IPS-20b (cell line): ENCODE results near the gene FMN1.

Source experiments
- H3K27ac ChIP-seq: one replicate; pipeline ENCODE4 v1.5.1; 2013; ENCODE audit warnings: low read length
- H3K27me3 ChIP-seq: 2 replicates; pipeline ENCODE4 v1.6.1; 2013; ENCODE audit warnings: mild to moderate bottlenecking, low read length, inconsistent platforms; ENCODE audit not compliant: insufficient read depth
- H3K36me3 ChIP-seq: 2 replicates; pipeline ENCODE4 v1.6.1; 2013; ENCODE audit warnings: low read depth, mild to moderate bottlenecking, inconsistent platforms, low read length, moderate library complexity; ENCODE audit not compliant: insufficient read depth
- H3K4me1 ChIP-seq: 2 replicates; pipeline ENCODE4 v1.6.1; 2013; ENCODE audit warnings: mild to moderate bottlenecking, control low read depth, inconsistent platforms, low read length, moderate library complexity; ENCODE audit not compliant: insufficient read depth
- H3K4me3 ChIP-seq: 2 replicates; pipeline ENCODE4 v1.5.1; 2013; ENCODE audit warnings: mild to moderate bottlenecking, low read length, inconsistent platforms
- H3K9ac ChIP-seq: 2 replicates; pipeline ENCODE4 v1.6.1; 2013; ENCODE audit warnings: low read depth, mild to moderate bottlenecking, inconsistent platforms, low read length, moderate library complexity
- H3K9me3 ChIP-seq: 2 replicates; pipeline ENCODE4 v1.6.1; 2013; ENCODE audit warnings: mild to moderate bottlenecking, low read depth, low read length, inconsistent platforms; ENCODE audit not compliant: insufficient read depth

The FMN1 gene

DNA sequence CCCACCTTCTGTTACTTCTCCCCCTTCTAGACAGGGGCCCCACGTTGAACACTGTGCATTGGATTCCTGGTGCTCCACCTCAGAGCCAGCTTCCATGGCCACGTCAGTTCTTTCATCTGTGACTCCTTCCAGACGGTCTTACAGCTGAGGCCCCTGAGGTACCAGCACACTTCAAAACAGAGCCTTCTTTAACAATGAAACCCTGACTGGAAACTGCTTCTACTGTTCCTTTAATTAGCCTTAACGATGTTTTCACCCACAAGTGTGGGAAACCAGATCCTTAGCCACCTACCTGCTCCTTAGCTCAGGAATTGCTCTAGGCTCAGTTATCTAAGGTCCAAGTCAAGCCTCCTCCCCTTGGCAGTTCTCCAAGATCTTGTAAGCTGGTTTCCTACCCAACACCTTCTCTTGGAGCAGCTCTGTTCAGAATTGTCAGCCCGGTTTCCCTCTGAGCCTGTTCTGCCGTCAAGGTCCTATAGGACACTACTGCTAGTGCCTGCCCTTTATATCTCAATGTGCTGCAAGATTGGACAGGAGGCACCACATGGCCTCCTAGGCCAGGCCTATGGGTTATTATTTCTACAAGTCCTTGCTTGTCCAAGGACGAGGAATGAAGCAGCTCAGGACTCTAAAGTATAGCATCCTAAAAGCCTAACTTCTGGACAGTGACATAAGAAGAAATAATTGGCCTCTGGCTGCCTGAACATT, 80.7 kb downstream of the FMN1 start:
- H3K4me1 ChIP-seq, result peaks cover 11% of the 10 kb centered on the region; the same call in 1 of the 2 replicates
- H3K27ac ChIP-seq, result no peak overlapping the region
- H3K27me3 ChIP-seq, result no peaks in the 10 kb centered on the region
- H3K36me3 ChIP-seq, result no peaks in the 10 kb centered on the region
- no peaks in the 10 kb centered on the region for H3K9me3 ChIP-seq
- no peak overlapping the region for H3K9ac ChIP-seq
- no peak overlapping the region for H3K4me3 ChIP-seq

DNA sequence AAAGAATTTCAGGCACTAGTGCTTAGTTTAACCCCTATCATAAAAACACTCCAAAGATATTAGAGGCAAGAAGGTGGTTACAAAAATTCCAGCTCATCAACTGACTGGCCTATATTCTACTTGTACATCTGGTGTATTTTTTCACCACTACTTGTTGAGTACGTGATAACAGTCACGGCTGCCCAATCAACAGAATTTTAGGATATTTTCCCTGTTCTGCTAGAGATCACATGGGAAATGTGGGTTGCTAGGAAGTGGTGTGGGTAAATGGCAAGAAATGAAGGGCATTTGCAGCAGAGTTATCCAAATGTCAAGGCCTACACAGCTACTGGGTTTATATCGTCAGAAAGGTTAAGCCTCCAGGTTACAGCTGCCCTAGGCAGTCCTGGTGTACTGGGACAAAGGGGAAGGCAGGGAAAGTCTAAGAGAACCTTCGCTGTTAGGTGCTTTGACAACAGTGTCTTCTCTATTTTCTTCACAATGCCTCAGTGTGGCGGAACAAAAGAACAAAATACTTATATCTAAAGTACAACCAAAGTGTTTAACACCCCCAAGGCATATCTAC, 81.9 kb downstream of the FMN1 start:
- H3K9ac ChIP-seq, result no peak overlapping the region
- no peak overlapping the region for H3K27ac ChIP-seq

DNA sequence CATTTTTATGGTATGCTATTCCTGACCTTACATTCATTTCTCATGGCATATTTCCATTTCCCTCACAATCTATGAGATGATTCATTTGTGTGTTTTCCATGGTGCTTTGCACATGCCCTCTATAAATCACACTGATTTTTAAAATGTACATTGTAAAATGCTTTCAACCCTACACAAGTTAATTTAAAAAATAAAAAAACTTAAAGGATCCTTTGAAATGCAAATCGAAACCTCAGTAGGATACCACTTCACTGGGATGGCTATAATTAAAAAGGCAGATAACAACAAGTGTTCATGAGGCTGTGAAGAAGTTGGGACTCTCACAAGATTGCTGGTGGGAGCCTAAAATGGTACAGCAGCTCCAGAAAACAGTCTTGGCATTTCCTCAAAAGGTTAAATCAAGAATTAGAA, 83.5 kb downstream of the FMN1 start:
- Histone ChIP-seq H3K27me3 (no peaks in the 10 kb centered on the region), H3K4me1 (peaks cover 11% of the 10 kb centered on the region; the same call in 1 of the 2 replicates), H3K27ac (no peak overlapping the region), H3K9me3 (no peaks in the 10 kb centered on the region), H3K36me3 (no peaks in the 10 kb centered on the region), H3K4me3 (no peak overlapping the region), H3K9ac (no peak overlapping the region)

More for the DNA sequence above, 81.9 kb downstream of the FMN1 start:
- Histone ChIP-seq H3K4me3 (no peak overlapping the region), H3K27me3 (no peaks in the 10 kb centered on the region), H3K36me3 (no peaks in the 10 kb centered on the region), H3K9me3 (no peaks in the 10 kb centered on the region), H3K4me1 (peaks cover 11% of the 10 kb centered on the region; the same call in 1 of the 2 replicates)

DNA sequence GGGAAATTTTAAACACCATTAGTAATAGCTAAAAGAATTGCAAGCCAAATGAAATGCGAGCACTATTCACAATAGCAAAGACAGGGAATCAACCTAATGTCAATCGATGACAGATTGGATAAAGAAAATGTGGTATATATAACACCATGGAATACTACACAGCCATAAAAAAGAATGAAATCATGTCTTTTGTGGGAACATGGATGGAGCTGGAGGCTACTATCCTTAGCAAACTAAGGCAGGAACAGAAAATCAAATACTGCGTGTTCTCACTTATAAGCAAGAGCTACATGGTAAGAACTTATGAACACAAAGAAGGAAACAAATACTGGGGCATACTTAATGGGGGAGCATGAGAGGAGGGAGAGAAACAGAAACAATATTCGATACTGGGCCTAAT, 85.2 kb downstream of the FMN1 start:
- Histone ChIP-seq H3K9ac (no peak overlapping the region), H3K27ac (no peak overlapping the region), H3K27me3 (no peaks in the 10 kb centered on the region), H3K36me3 (no peaks in the 10 kb centered on the region), H3K9me3 (no peaks in the 10 kb centered on the region), H3K4me3 (no peak overlapping the region), H3K4me1 (peaks cover 11% of the 10 kb centered on the region; the same call in 1 of the 2 replicates)

- Histone ChIP-seq H3K27me3 (no peaks in the 10 kb centered on the region), H3K4me1 (peaks cover 11% of the 10 kb centered on the region; the same call in 1 of the 2 replicates), H3K4me3 (no peak overlapping the region), H3K9ac (no peak overlapping the region), H3K36me3 (no peaks in the 10 kb centered on the region), H3K9me3 (no peaks in the 10 kb centered on the region), H3K27ac (no peak overlapping the region)
Observed at GRCh38 chr15:33108518-33108917, 86.0 kb downstream of the FMN1 start.

DNA sequence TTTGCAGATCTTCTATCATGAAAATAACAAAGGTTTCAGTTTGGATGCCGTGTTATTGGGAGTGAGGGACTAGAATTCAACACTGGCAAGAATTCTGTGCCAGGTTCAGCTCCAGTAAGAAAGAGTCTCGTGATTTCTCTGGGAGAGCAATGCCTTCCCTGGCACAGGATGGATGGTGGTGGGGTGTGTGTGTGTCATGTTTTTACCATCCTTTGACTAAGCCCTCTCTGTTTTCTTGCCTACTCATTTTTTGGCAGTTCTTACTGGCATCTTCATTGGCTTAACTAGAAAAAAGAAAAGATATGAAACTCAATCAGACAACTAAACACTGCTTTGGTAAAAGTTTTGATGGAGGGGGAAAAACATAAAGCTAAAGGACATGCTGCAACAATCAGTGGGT, 86.6 kb downstream of the FMN1 start:
- Histone ChIP-seq H3K4me1 (peaks cover 11% of the 10 kb centered on the region; the same call in 1 of the 2 replicates), H3K9ac (no peak overlapping the region), H3K36me3 (no peaks in the 10 kb centered on the region), H3K27me3 (no peaks in the 10 kb centered on the region), H3K4me3 (no peak overlapping the region), H3K9me3 (no peaks in the 10 kb centered on the region), H3K27ac (no peak overlapping the region)

GRCh38 chr15:33104212-33104611, 90.3 kb downstream of the FMN1 start:
- Histone ChIP-seq H3K9ac (no peak overlapping the region), H3K27ac (no peak overlapping the region), H3K27me3 (no peaks in the 10 kb centered on the region), H3K4me1 (no peaks in the 10 kb centered on the region), H3K4me3 (no peak overlapping the region), H3K9me3 (no peaks in the 10 kb centered on the region), H3K36me3 (no peaks in the 10 kb centered on the region)

DNA sequence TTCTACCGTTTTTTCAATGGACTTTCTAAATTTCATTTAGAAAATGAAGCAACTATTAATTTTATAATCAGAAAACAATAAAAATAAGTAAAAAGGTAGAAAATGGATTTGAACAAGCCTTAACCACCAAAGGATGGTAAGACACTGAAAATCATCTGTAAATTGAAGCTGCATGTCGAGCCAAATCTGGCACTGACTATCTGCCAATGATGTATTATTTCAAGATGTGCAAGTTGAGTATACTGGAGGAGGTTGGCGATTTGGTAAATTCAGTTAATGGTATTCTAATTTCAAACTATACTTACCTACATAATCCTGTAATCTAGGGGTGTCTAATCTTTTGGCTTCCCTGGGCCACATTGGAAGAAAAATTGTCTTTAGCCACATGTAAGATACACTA, 93.5 kb downstream of the FMN1 start:
- Histone ChIP-seq H3K9me3 (no peaks in the 10 kb centered on the region), H3K4me1 (no peaks in the 10 kb centered on the region), H3K36me3 (no peaks in the 10 kb centered on the region), H3K4me3 (no peak overlapping the region), H3K27me3 (no peaks in the 10 kb centered on the region), H3K9ac (no peak overlapping the region), H3K27ac (no peak overlapping the region)

DNA sequence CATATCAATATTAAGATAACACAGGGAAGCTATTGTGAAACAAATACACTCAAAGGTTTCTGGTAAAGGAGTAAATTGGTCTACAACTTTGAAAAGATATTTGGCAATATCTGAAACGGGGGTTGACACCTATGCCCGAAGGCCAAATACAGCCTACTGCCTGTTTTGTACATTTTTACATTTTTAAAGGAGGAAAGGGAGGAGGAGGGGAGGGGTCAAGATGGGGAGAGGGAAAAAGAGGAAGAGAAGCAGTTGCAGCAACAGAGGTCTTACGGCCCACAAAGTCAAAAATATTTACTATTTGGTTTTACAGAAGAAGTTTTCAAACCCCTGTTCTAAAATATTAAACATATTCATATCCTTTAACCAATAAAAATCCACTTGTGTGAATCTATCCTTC, 94.2 kb downstream of the FMN1 start:
- H3K4me1 ChIP-seq, result no peaks in the 10 kb centered on the region

DNA sequence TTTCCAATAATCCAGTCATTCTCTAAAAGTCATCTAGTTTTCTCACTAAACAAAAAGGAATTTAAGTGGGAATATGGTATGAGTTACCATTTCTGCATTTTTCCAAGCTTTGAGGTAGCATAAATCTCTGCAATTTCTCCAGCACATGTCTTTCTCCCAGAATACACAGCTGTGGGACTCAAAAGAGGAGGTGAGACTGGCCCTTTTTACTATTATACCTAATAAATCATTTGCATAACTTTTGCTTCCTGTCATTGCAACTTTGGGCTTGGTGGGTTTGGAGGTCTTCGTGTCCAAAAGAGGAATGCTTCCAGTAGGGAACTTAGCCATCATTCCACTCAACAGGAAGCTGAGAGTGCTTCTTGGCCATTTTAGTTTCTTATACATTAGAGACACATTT, 94.8 kb downstream of the FMN1 start:
- Histone ChIP-seq H3K27me3 (no peaks in the 10 kb centered on the region), H3K27ac (no peak overlapping the region), H3K9ac (no peak overlapping the region), H3K36me3 (no peaks in the 10 kb centered on the region), H3K4me3 (no peak overlapping the region), H3K4me1 (no peaks in the 10 kb centered on the region), H3K9me3 (no peaks in the 10 kb centered on the region)

More for the DNA sequence above, 94.2 kb downstream of the FMN1 start:
- Histone ChIP-seq H3K9me3 (no peaks in the 10 kb centered on the region), H3K9ac (no peak overlapping the region), H3K36me3 (no peaks in the 10 kb centered on the region), H3K27me3 (no peaks in the 10 kb centered on the region), H3K27ac (no peak overlapping the region), H3K4me3 (no peak overlapping the region)

DNA sequence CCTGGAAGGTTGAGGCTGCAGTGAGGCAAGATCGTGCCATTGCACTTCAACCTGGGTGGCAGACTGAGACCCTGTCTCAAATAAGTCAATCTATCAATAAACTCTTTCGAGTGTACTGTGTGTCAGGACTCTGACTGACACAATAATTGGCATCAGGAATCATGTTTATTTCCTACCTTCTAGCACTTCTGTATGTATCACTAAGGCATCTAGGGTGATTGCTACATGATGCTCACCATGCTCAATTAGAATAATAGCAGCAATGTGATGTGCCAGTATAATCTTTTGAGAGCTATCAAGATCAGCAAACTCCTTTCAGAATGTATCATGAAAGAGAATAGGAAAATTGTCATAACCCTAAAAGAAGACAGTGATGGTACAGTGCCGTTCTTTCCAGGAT, 95.3 kb downstream of the FMN1 start:
- H3K9me3 ChIP-seq, result no peaks in the 10 kb centered on the region
- no peaks in the 10 kb centered on the region for H3K27me3 ChIP-seq
- no peak overlapping the region for H3K4me3 ChIP-seq
- H3K36me3 ChIP-seq, result no peaks in the 10 kb centered on the region
- no peaks in the 10 kb centered on the region for H3K4me1 ChIP-seq
- H3K9ac ChIP-seq, result no peak overlapping the region
- H3K27ac ChIP-seq, result no peak overlapping the region
